ENCODE measurements around the gene DCST1. TPM values are rescaled to one million over a fixed set of nuclear protein-coding genes. Genes with fewer than 3 reads are reported as not detected.

The DCST1 gene
- total and polyA plus RNA-seq, 2 of the 4 experiments (the other 2 are of a cell fraction), result not detected

GRCh38 chr1:155000726-155001424 is 32.7 kb upstream of the DCST1 start:
- H3K4me1 ChIP-seq (ENCODE audit: control insufficient read depth, insufficient read depth, low read length), result peaks cover 21% of the 10 kb centered on the region
- intact Hi-C loops (cut with micrococcal nuclease), result loop anchor here (1.0 to 5.0 kb wide), 3 partner anchors 29 to 64 kb away; partner anchors contain the start of genes ADAM15 and PMVK
- H3K4me3 ChIP-seq (ENCODE audit: insufficient read depth, low read depth, low read length), result peak overlapping the region; percentile 75
- H3K9me3 ChIP-seq (ENCODE audit: control insufficient read depth, insufficient read depth, low read length), result no peaks in the 10 kb centered on the region
- H2BK5ac ChIP-seq (ENCODE audit: low read depth, low read length, poor library complexity, severe bottlenecking), result peak overlapping the region; percentile 94
- H4K20me1 ChIP-seq (ENCODE audit: insufficient read depth, low read length), result no peaks in the 10 kb centered on the region
- peak; percentile 50 for ATAC-seq (ENCODE audit: low read depth)
- no TSS peak for BruUV-seq (replicated peaks)
- 0% methylated on average over 3 of the region's 43 CpGs; no CpG with 5 or more reads in 1 of the 2 experiments for WGBS, 2 experiments (ENCODE audit: extremely low coverage in 2 of 2, insufficient read length in 1 of 2)
- ChIA-PET CTCF (interaction anchor here (0.9 kb wide), 1 partner anchor 30 kb away, joined by 4 read pairs; the partner anchor contains the start of gene SHC1), POLR2A (ENCODE audit: unreplicated experiment) (interaction anchor here (0.6 kb wide), 1 partner anchor 273 kb away, joined by 3 read pairs; the partner anchor contains the start of gene CLK2)
- H4K91ac ChIP-seq (ENCODE audit: insufficient read depth, low read depth, low read length), result peak overlapping the region; percentile 80
- H4K8ac ChIP-seq (ENCODE audit: low read depth in 2 of 2, low read length in 2 of 2), result peak overlapping the region; percentile 11 to 91; a peak in 3 of 4 replicates
- no peaks in the 10 kb centered on the region for H3K27me3 ChIP-seq (ENCODE audit: control insufficient read depth, insufficient read depth, low read length)
- peak overlapping the region; percentile 78 for H3K9ac ChIP-seq (ENCODE audit: low read depth, low read length)
- H3K4me2 ChIP-seq (ENCODE audit: low read depth, low read length), result peak overlapping the region; percentile 94
- peak overlapping the region; percentile 81 for H2BK120ac ChIP-seq (ENCODE audit: low read depth, low read length)
- DNase-seq, result peak; percentile 77
- peak overlapping the region; percentile 94 for H3K27ac ChIP-seq (ENCODE audit: insufficient read depth, low read length)
- H3K18ac ChIP-seq (ENCODE audit: low read depth, low read length), result peak overlapping the region; percentile 48; the same call in 1 of the 2 replicates
- peak overlapping the region; percentile 88; the same call in 1 of the 2 replicates for H3K14ac ChIP-seq (replicated peaks; ENCODE audit: low read depth, low read length)
- peak overlapping the region; percentile 93 for H3K4ac ChIP-seq (ENCODE audit: low read depth, low read length)
- dilution Hi-C loops (cut with HindIII; ENCODE audit: low sequenced_read_pairs, unreplicated experiment), result no loop called here
- H2AK9ac ChIP-seq (replicated peaks; ENCODE audit: low read depth, low read length, poor library complexity), result peak overlapping the region; percentile 99
- H4K5ac ChIP-seq (ENCODE audit: low read depth, low read length), result peak overlapping the region; percentile 46; the same call in 1 of the 2 replicates
- no peak overlapping the region; the same call in 1 of the 2 replicates for H2BK20ac ChIP-seq (ENCODE audit: low read depth, low read length)
- peaks cover 8% of the 10 kb centered on the region for H3K9me1 ChIP-seq (ENCODE audit: insufficient read depth, low read length)
- H2AK5ac ChIP-seq (ENCODE audit: low read depth, low read length), result peak overlapping the region; percentile 97
- H3K79me1 ChIP-seq (ENCODE audit: low read depth in 1 of 2, low read length in 2 of 2), result peaks cover 14 to 50% of the 10 kb centered on the region in 2 experiments
- H3K56ac ChIP-seq (ENCODE audit: extremely low read depth, insufficient read depth, low read length), result peak overlapping the region; percentile 82
- H3K36me3 ChIP-seq (ENCODE audit: control insufficient read depth, insufficient read depth, low read length), result no peaks in the 10 kb centered on the region
- in situ Hi-C loops (cut with MboI; ENCODE audit: low sequenced_read_pairs), result no loop called here
- peak overlapping the region; percentile 92 for H2AFZ ChIP-seq (replicated peaks; ENCODE audit: low read length, poor library complexity)
- peak overlapping the region; percentile 49; the same call in 2 of the 3 replicates for H2BK15ac ChIP-seq (ENCODE audit: low read depth, low read length)
- peak overlapping the region; percentile 90 for H3K23ac ChIP-seq (ENCODE audit: low read depth, low read length)
- TF ChIP-seq MAFK (IDR thresholded peaks at IDR 0.05; ENCODE audit: low read depth, low read length) (no peak), RAD21 (IDR thresholded peaks at IDR 0.05; ENCODE audit: low read length) (no peak), CHD1 (IDR thresholded peaks at IDR 0.05; ENCODE audit: low read depth, low read length) (no peak), MAZ (IDR thresholded peaks at IDR 0.05; ENCODE audit: borderline replicate concordance, low read depth, low read length) (peak; percentile 83), RFX5 (IDR thresholded peaks at IDR 0.05; ENCODE audit: low read depth, low read length) (no peak; the same call in 1 of the 2 replicates), CEBPB (IDR thresholded peaks at IDR 0.05; ENCODE audit: low read depth, low read length) (no peak), SMC3 (IDR thresholded peaks at IDR 0.05; ENCODE audit: low read depth, low read length) (0 out of 2 replicates have a peak, but pooled peaks have one; percentile 10), FOS (IDR thresholded peaks at IDR 0.05; ENCODE audit: low read depth, low read length) (peak; percentile 73), RCOR1 (IDR thresholded peaks at IDR 0.05; ENCODE audit: insufficient replicate concordance, low read length) (no peak), USF2 (IDR thresholded peaks at IDR 0.05; ENCODE audit: low read depth, low read length) (no peak), BHLHE40 (IDR thresholded peaks at IDR 0.05; ENCODE audit: low read depth, low read length) (0 out of 2 replicates have a peak, but pooled peaks have one; percentile 3), NFE2L2 (IDR thresholded peaks at IDR 0.05; ENCODE audit: low read depth, low read length) (no peak), ELK1 (IDR thresholded peaks at IDR 0.05; ENCODE audit: borderline replicate concordance, low read depth, low read length) (no peak)

All from IMR-90 (cell line).